ENCODE results near the gene DCUN1D2.

Gene DCUN1D2

GRCh38 chr13:113425941-113426590, 64.4 kb downstream of the DCUN1D2 start:
- DNase-seq (ENCODE audit: low read depth, low spot score), result no peak

GRCh38 chr13:113423520-113424163, 66.9 kb downstream of the DCUN1D2 start:
- DNase-seq (ENCODE audit: low read depth, low spot score), result no peak

- DNase-seq (ENCODE audit: low read depth, low spot score), result no peak
These were observed 67.5 kb downstream of the DCUN1D2 start for GRCh38 chr13:113422807-113423519.

GRCh38 chr13:113421673-113422270, 68.7 kb downstream of the DCUN1D2 start:
- peak; percentile 78 for DNase-seq (ENCODE audit: low read depth, low spot score)

- DNase-seq (ENCODE audit: low read depth, low spot score), result no peak
These were observed 69.5 kb downstream of the DCUN1D2 start for GRCh38 chr13:113420833-113421600.

- no peak for DNase-seq (ENCODE audit: low read depth, low spot score)
These were observed 70.3 kb downstream of the DCUN1D2 start for GRCh38 chr13:113420232-113420631.

- no peak for DNase-seq (ENCODE audit: low read depth, low spot score)
These were observed 70.8 kb downstream of the DCUN1D2 start for GRCh38 chr13:113419531-113420193.

GRCh38 chr13:113418722-113419049, 71.8 kb downstream of the DCUN1D2 start:
- no peak for DNase-seq (ENCODE audit: low read depth, low spot score)

GRCh38 chr13:113417836-113418721, 72.4 kb downstream of the DCUN1D2 start:
- no peak for DNase-seq (ENCODE audit: low read depth, low spot score)

GRCh38 chr13:113417008-113417751, 73.3 kb downstream of the DCUN1D2 start:
- DNase-seq (ENCODE audit: low read depth, low spot score), result no peak

GRCh38 chr13:113415825-113416224, 74.7 kb downstream of the DCUN1D2 start:
- DNase-seq (ENCODE audit: low read depth, low spot score), result no peak

- DNase-seq (ENCODE audit: low read depth, low spot score), result no peak
These were observed 75.5 kb downstream of the DCUN1D2 start for GRCh38 chr13:113415032-113415431.

- DNase-seq (ENCODE audit: low read depth, low spot score), result no peak
These were observed 76.2 kb downstream of the DCUN1D2 start for GRCh38 chr13:113414335-113414734.

- DNase-seq (ENCODE audit: low read depth, low spot score), result no peak
These were observed 76.6 kb downstream of the DCUN1D2 start for GRCh38 chr13:113413898-113414282.

GRCh38 chr13:113413178-113413897, 77.2 kb downstream of the DCUN1D2 start:
- peak; percentile 84 for DNase-seq (ENCODE audit: low read depth, low spot score)

GRCh38 chr13:113412440-113412839, 78.1 kb downstream of the DCUN1D2 start:
- DNase-seq (ENCODE audit: low read depth, low spot score), result no peak

GRCh38 chr13:113411216-113412023, 79.1 kb downstream of the DCUN1D2 start:
- DNase-seq (ENCODE audit: low read depth, low spot score), result peak; percentile 94

Measured in astrocyte of the hippocampus (primary cell).